SK-N-DZ (cell line): ENCODE results near the gene NF1.

Source experiments
- small RNA-seq, 2 experiments: library from RNA; depleted of rRNA; stranded (forward); fragments of <200 nt; gene quantifications; one replicate each; pipeline ENCODE3, GENCODE V24; 2014

Gene NF1

Small RNA genes within 50 kb of the gene (small RNA-seq; reads per million reads assigned to genes)
- 0 reads per million in 2 experiments for gene MIR4733
